ENCODE results near the gene RPAP2.

Gene RPAP2

DNA sequence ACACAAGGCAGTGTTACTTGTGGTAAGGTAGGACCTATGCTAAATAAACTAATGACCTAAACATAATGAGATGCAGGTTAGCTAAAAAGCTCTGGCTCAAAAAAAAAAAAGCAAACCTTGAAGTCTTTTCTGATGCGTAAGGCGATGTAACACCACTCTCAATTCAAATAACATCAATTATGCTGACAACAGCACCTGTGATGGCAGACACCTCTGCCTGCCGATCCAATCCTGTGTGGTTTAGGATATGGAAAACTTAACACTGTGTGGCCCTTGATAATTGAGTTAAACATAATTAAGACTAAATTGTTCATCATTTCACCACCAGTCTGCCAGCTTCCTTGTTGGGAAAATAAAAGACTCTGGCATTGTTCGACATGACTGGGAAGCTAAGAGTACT is 9.1 kb downstream of the RPAP2 start:
- ATAC-seq (no peak), DNase-seq (ENCODE audit: low spot score in 2 of 2) (no peak)
- H3K36me3 Mint-ChIP-seq = peaks cover 58% of the 10 kb centered on the region
- peaks cover 7% of the 10 kb centered on the region for H3K4me1 Mint-ChIP-seq
- H3K9me3 Mint-ChIP-seq = no peaks in the 10 kb centered on the region
- no peak overlapping the region for H3K27ac Mint-ChIP-seq
- H3K4me3 Mint-ChIP-seq = no peak overlapping the region

DNA sequence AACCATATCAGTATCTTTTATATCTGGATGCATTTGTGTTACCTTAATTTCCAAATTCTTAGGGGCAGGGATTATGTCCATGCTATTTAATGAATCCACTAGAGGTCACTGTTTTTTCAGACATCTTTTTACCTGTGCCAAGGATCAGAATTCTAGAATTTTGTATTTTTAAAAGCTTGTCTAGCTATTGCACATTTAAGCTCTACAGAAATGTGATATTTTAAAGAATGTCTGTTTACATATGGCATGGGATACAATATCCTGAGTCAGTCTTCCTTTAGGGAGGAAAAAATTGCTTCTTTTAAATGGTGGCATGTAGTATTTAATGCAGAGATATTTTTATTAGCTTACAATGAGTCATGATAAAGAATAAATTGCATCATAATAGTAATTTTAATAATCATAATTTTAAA is 11.3 kb downstream of the RPAP2 start:
- Mint-ChIP-seq H3K27ac (no peak overlapping the region), H3K4me1 (peaks cover 28% of the 10 kb centered on the region), H3K9me3 (no peaks in the 10 kb centered on the region), H3K4me3 (no peak overlapping the region), H3K36me3 (peaks cover 45% of the 10 kb centered on the region)
- DNase-seq (ENCODE audit: low spot score in 2 of 2) = no peak
- peak; percentile 45 for ATAC-seq

DNA sequence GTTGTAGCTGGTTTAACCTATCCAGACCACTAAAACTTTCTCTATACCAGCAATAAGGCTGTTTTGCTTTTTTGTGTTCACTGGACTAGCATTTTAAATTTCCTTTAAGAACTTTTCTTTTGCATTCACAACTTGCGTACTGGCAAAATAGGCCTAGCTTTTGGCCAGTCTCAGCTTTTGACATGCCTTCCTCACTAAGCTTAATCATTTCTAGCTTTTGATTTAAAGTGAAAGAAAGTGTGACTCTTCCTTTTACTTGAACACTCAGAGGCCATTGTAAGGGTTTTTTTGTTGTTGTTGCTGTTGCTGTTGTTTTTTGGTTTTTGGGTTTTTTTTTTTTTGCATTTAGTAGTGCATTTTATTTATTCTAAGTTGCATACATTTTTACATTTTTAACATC is 15.2 kb downstream of the RPAP2 start:
- Mint-ChIP-seq H3K4me3 (peak overlapping the region; percentile 36), H3K27ac (peak overlapping the region; percentile 83), H3K4me1 (peaks cover 57% of the 10 kb centered on the region), H3K36me3 (peaks cover 23% of the 10 kb centered on the region), H3K9me3 (no peaks in the 10 kb centered on the region)
- no peak for DNase-seq (ENCODE audit: low spot score in 2 of 2)
- no peak for ATAC-seq

DNA sequence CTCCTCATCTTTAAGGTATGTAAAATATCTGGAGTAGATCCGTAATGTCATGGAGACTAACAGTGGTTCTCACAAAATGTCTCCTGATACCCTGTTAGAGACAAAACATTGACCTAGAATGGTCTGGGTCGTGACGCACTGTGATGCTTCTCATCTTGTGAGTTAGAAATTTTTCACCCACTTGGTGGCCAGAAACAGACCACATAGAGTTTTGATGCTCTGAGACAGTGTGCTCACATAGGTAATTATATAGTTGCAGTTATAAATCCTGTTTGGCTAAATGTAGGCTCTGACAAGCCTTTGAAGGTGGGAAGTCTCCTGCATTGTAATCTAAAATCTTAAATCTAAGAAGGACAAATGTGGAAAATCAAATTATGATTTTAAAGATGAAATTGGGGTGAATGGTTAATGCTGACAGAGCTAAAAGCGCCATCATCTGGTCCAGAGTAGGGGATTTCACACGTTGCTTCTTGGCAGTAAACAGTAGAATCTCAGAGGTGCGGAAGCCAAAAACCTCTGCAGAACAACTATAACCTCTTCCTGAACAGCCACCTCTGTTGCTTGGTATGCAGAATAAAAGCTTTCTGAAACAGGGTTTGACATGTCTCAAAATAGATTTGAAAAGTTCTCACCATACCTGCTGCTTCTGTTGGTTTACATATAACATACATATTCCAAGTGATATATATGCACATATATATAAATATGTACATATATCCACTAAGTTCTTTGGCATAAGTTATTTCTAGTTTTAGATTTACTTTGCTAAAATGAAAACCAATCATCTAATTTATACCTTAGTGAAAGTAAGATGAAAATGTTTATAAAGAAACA is 17.1 kb downstream of the RPAP2 start:
- ATAC-seq (peak; percentile 94), DNase-seq (ENCODE audit: low spot score in 2 of 2) (peak; percentile 22 to 72)
- H3K27ac Mint-ChIP-seq = peak overlapping the region; percentile 86
- peaks cover 38% of the 10 kb centered on the region for H3K36me3 Mint-ChIP-seq
- no peaks in the 10 kb centered on the region for H3K9me3 Mint-ChIP-seq
- peak overlapping the region; percentile 43 for H3K4me3 Mint-ChIP-seq
- H3K4me1 Mint-ChIP-seq = peaks cover 57% of the 10 kb centered on the region

DNA sequence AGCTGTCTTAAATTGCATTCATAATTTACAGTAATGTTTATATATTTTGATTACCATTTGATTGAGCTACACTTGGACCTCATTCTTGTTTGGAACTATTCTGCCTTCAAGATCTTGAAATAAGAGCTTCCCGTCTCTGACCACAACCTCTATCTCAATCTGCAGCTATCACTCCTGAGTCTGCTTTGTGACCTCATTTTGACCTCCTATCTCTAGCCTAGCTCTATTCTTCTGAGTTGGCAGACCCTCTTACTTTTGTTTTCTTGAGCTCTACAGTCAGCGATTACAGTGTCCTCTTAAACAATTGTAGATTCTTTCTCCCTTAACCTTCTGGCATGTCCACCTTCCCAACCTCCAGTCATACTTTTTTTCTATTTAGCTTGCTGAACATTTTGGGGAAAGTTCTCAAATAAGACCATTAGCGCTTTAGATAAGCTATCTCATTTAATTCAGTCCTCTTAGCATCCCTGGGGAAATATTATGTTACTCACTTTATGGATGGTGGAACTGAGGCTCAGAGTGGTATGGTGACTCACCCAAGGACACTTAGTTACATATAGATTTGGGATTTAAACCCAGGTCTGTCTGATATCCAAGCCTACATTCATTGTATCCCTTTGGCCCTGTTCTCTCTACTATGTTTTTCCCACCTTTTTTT is 19.1 kb downstream of the RPAP2 start:
- DNase-seq (ENCODE audit: low spot score in 2 of 2) = no peak
- Mint-ChIP-seq H3K9me3 (no peaks in the 10 kb centered on the region), H3K4me1 (peaks cover 56% of the 10 kb centered on the region), H3K27ac (peak overlapping the region; percentile 26), H3K4me3 (peak overlapping the region; percentile 37), H3K36me3 (peaks cover 56% of the 10 kb centered on the region)
- peak; percentile 86 for ATAC-seq

DNA sequence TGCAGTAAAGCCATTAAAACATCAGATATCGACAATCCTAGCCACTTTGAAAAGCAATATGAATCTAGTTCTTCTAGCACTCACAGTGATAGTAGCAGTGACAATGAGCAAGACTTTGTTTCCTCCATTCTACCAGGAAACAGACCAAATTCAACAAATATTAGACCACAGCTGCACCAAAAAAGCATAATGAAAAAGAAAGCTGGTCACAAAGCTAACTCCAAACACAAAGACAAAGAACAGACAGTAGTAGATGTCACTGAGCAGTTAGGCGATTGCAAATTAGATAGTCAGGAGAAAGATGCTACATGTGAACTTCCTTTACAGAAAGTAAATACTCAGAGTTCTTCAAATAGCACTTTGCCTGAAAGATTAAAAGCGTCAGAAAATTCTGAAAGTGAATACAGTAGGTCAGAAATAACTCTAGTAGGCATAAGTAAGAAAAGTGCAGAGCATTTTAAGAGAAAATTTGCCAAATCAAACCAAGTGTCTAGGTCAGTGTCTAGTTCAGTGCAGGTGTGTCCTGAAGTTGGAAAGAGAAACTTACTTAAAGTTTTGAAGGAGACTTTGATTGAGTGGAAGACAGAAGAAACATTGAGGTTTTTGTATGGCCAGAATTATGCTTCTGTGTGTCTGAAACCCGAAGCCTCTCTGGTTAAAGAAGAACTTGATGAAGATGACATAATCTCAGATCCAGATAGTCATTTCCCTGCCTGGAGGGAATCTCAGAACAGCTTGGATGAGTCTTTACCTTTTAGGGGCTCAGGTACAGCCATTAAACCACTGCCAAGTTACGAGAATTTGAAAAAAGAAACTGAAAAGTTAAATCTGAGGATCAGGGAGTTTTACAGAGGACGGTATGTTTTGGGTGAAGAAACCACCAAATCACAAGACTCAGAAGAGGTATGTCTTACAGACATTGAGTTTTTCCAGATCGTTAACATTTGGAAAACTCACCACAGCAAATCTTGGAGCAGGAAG is 24.9 kb downstream of the RPAP2 start:
- H3K27ac Mint-ChIP-seq = peak overlapping the region; percentile 30
- ATAC-seq (peak; percentile 82), DNase-seq (ENCODE audit: low spot score in 2 of 2) (no peak)
- peaks cover 3% of the 10 kb centered on the region for H3K9me3 Mint-ChIP-seq
- peaks cover 64% of the 10 kb centered on the region for H3K36me3 Mint-ChIP-seq
- H3K4me3 Mint-ChIP-seq = peak overlapping the region; percentile 50
- peaks cover 25% of the 10 kb centered on the region for H3K4me1 Mint-ChIP-seq

DNA sequence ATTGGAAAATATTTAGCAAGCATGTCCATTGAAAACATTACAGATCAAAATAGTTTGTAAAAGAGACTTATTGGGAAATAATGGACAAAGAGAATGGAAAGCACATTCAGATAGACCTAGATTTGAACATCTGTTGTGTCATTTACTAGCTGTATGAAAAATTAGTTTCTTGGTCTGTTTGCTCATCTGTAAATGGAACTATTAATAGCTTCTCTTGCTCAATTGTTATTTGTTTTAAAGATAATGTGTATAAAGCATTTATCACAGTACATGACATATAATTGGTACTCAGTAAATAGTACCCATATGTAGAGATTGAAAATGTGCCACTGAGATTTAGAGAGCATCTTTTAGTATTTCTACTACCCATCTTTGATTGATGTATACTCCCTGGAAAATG is 25.9 kb downstream of the RPAP2 start:
- Mint-ChIP-seq H3K4me1 (peaks cover 17% of the 10 kb centered on the region), H3K9me3 (peaks cover 3% of the 10 kb centered on the region), H3K27ac (no peak overlapping the region), H3K36me3 (peaks cover 59% of the 10 kb centered on the region), H3K4me3 (peak overlapping the region; percentile 50)
- ATAC-seq (no peak), DNase-seq (ENCODE audit: low spot score in 2 of 2) (no peak)

DNA sequence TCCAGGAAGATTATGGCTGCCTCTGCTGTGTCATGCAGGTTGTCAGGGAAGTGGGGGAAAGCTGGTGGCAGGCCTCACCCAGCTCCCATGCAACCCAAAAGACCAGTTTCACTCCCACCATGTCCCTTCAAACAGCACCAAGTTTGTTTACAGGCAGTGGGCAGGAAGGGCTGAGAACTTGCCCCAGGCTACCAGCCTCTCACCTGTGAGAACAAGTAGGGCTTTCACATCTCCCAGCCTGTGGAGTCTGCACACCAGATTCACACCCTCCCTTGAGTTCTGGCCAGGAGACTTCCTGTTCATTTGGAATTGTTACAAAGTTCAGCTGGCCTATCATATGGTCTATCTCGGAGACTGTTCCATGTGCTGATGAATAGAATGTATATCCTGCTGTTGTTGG is 27.8 kb downstream of the RPAP2 start:
- peaks cover 47% of the 10 kb centered on the region for H3K36me3 Mint-ChIP-seq

DNA sequence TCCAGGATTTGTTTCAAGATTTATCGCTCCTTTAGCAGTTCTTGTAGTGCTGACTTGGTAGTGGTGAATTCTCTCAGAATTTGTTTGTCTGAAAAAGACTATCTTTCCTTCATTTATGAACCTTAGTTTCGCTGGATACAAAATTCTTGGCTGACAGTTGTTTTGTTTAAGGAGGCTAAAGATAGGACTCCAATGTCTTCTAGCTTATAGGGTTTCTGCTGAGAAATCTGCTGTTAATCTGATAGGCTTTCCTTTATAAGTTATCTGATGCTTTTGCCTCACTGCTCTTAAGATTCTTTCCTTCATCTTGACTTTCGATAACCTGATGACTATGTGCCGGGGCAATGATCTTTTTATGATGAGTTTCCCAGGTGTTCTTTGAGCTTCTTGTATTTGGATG is 28.9 kb downstream of the RPAP2 start:
- H3K27ac Mint-ChIP-seq = no peak overlapping the region
- peaks cover 3% of the 10 kb centered on the region for H3K9me3 Mint-ChIP-seq
- peaks cover 36% of the 10 kb centered on the region for H3K36me3 Mint-ChIP-seq
- DNase-seq (ENCODE audit: low spot score in 2 of 2) (no peak), ATAC-seq (no peak)
- H3K4me1 Mint-ChIP-seq = peaks cover 31% of the 10 kb centered on the region
- no peak overlapping the region for H3K4me3 Mint-ChIP-seq

More for the DNA sequence above, 27.8 kb downstream of the RPAP2 start:
- DNase-seq (ENCODE audit: low spot score in 2 of 2) = no peak
- Mint-ChIP-seq H3K4me1 (peaks cover 25% of the 10 kb centered on the region), H3K9me3 (peaks cover 3% of the 10 kb centered on the region), H3K4me3 (no peak overlapping the region), H3K27ac (no peak overlapping the region)
- ATAC-seq = no peak

DNA sequence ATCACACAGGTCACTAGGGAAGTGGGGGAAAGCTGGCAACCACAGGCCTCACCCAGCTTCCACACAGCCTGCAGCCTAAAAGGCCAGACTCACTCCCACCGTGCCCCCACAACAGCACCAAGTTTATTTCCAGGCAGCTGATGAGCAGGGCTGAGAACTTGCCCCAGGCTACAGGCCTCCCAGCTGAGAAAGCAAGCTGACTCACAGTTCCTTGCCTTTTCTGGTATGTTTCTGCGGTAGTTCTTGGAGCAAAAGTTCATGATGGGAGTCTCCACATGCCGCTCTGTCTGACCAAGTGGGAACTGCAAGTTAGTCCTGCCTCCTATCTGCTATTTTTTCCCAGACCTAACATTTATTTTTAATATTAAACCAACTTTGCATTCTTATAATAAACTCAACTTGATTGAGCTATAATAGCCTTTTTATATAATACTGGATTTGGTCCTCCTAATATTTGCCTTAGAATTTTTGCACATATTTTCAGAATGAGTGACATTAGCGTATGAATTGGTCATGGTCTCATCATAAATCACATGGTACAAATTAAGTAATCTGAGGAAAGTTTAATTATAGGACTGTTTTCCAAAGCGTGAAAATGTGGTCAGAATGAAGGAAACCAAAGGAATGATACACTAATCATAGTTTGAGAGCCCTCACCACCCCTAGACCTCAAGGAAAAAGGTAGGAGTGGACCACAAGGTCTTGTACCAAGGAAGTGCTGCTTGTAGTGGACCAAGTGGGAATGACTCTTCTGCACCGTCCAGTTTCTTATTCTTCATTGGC is 30.7 kb downstream of the RPAP2 start:
- peaks cover 36% of the 10 kb centered on the region for H3K36me3 Mint-ChIP-seq
- H3K4me1 Mint-ChIP-seq = peaks cover 26% of the 10 kb centered on the region
- ATAC-seq (no peak), DNase-seq (ENCODE audit: low spot score in 2 of 2) (no peak)
- H3K9me3 Mint-ChIP-seq = peaks cover 3% of the 10 kb centered on the region
- no peak overlapping the region for H3K4me3 Mint-ChIP-seq
- H3K27ac Mint-ChIP-seq = no peak overlapping the region

DNA sequence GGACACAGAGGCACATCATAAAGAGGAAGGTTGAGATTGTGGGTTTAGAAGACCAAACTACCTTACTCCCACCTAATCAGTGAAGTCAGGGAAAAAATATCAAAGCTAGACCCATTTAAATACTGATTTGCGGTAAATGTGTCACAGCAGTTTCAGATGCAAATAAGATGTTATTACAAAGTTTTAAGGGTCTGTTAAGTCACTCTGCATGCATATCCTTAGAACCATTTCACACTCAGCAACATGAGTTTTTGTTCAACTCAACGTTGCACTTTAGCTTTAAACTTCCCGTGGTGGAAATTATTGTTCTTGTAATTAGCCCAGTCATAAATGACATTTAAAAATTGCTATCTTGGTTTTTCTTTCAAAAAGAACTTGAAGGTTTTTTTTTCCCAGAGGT is 34.8 kb downstream of the RPAP2 start:
- peaks cover 42% of the 10 kb centered on the region for H3K36me3 Mint-ChIP-seq
- H3K4me1 Mint-ChIP-seq = peaks cover 23% of the 10 kb centered on the region
- no peak overlapping the region for H3K4me3 Mint-ChIP-seq
- DNase-seq (ENCODE audit: low spot score in 2 of 2) (no peak), ATAC-seq (peak; percentile 55)
- no peak overlapping the region for H3K27ac Mint-ChIP-seq
- no peaks in the 10 kb centered on the region for H3K9me3 Mint-ChIP-seq

DNA sequence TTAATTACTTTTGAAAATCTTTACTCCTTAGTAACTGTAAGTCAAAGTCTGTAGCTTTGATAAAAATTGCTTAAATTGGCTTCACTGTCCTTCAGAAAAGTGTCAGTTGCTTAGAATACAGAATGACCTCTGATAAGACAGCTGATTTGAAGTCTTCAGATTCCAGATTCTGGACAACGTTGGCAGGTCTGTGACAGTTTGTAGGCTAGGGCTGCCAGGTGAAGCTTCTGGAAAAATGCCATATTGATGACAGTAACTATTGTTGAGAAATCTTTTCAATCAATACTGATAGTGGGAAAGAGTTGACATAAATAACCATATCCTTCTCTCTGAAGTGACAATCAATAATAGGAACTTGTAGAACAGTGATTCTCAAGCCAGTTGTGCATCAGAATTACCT is 41.3 kb downstream of the RPAP2 start:
- ATAC-seq = no peak
- no peak for DNase-seq (ENCODE audit: low spot score in 2 of 2)
- Mint-ChIP-seq H3K36me3 (peaks cover 41% of the 10 kb centered on the region), H3K9me3 (no peaks in the 10 kb centered on the region), H3K27ac (no peak overlapping the region), H3K4me1 (no peaks in the 10 kb centered on the region), H3K4me3 (no peak overlapping the region)

DNA sequence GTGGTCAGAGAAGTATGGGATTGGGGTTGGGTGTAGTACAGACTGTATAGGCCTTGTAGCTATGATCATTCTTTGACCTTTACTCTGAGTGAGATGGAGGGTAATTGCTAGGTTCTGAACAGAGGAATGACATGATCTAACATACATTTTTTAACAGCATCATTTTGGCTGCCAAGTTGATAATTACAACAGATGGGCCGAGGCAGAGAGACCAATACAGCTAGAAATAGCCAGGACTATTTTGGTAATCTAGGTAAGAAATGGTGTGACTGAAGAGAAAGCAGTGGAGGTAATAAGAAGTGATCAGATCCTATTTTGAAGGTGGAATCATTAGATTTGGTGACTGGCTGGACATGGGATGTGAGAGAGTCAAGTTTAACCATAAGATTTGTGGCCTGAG is 43.5 kb downstream of the RPAP2 start:
- no peaks in the 10 kb centered on the region for H3K9me3 Mint-ChIP-seq
- no peaks in the 10 kb centered on the region for H3K4me1 Mint-ChIP-seq
- H3K27ac Mint-ChIP-seq = no peak overlapping the region
- H3K36me3 Mint-ChIP-seq = peaks cover 52% of the 10 kb centered on the region
- no peak overlapping the region for H3K4me3 Mint-ChIP-seq
- DNase-seq (ENCODE audit: low spot score in 2 of 2) = no peak
- no peak for ATAC-seq

DNA sequence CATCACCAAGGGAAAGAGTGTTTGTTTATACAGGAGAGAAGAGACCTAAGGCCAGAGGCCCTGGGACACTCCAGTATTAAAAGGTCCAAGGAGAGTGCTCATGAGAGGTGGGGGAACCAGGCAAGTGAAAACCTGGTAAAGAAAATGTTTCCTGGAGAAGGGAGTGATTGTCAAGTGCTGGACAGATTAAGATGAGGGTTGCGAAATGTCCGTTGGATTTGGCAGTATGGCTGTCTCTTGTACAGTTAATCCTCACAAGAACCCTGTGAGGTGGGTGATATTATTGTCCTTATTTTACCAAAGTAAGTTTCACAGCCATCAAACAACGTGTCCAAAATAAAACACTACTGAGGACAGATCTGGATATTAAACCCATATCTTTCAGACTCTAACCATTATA is 44.2 kb downstream of the RPAP2 start:
- H3K27ac Mint-ChIP-seq = no peak overlapping the region
- peaks cover 2% of the 10 kb centered on the region for H3K4me1 Mint-ChIP-seq
- DNase-seq (ENCODE audit: low spot score in 2 of 2) = no peak
- ATAC-seq = no peak
- peaks cover 57% of the 10 kb centered on the region for H3K36me3 Mint-ChIP-seq
- H3K9me3 Mint-ChIP-seq = no peaks in the 10 kb centered on the region
- H3K4me3 Mint-ChIP-seq = no peak overlapping the region
